Fibroblast of skin of right quadriceps (primary cell): ENCODE results near the gene NR6A1.
A peak's percentile ranks its signal among the peaks of the same experiment; 100 is the strongest.

Experiments used
- DNase-seq: peaks from one replicate; pipeline ENCODE4 v3.0.0-alpha.2; 2013

The NR6A1 gene

DNA sequence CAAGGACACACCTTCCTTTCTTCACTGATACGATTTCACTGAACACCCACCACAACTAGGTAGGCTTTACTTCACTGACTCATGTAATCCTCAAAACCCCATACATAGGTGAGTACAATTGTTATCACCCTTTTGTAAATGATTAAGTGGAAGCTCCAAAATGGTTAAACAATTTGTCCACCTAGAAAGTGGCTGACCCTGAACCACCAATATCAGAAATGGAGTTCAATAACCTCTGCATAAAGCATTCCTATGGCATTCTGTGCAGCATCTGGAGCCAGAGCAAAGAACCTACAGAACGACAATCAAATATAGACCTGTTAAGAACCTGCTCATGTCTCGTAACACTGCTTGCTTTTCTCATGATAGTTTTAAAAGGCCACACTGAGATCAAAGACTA lies 213.2 kb downstream of the NR6A1 start:
- no peak for DNase-seq

GRCh38 chr9:124555043-124555442 lies 216.1 kb downstream of the NR6A1 start:
- DNase-seq = no peak

DNA sequence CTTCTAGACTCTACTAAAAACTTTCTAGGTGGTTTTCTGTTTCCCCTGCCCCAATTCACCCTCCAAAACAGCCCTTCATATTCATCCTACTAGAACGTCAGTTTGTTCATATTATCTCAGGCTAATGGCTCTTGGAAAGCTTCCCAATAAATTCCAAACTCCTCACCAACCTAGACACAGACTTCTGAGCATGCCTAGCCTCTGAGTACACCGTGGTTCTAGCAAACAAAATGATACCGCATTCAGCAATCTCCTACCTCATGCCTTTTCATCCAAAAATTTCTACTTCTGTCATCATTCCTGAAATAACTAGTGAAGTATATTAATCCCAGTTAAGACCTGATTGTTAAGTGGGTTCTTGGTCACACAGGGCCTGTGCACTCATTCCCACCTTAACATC lies 217.4 kb downstream of the NR6A1 start:
- DNase-seq = peak; percentile 90

GRCh38 chr9:124552273-124552605 lies 218.9 kb downstream of the NR6A1 start:
- DNase-seq = no peak

- peak; percentile 72 for DNase-seq
Measured at GRCh38 chr9:124551472-124552272, 219.4 kb downstream of the NR6A1 start.

- DNase-seq = no peak
Measured at GRCh38 chr9:124550072-124550471, 221.0 kb downstream of the NR6A1 start.

GRCh38 chr9:124549016-124549415 lies 222.1 kb downstream of the NR6A1 start:
- DNase-seq = peak; percentile 2

- no peak for DNase-seq
Measured at GRCh38 chr9:124544535-124544934, 226.6 kb downstream of the NR6A1 start.

- DNase-seq = no peak
Measured at GRCh38 chr9:124541824-124542223, 229.3 kb downstream of the NR6A1 start.

- DNase-seq = no peak
Measured at GRCh38 chr9:124537926-124538325, 233.2 kb downstream of the NR6A1 start.

DNA sequence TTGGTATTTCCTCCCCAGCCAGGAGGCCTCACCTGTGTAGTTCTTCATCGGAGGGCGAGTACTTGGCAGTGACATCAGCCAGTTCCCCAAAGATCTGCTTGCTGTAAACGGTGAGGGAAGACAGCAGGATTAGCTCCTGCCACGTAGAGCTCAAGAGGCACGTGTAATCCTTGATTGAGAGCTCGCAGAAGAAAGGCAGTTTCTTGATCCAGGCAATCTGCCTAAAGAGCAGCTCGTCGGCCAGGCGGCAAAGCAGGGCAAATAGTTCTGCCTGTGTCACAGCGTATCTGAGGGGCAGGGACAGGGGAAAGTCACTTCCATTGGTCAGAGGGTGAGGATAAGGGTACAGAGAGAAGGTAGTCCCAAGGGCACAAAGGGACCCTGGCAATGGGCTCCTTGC lies 235.3 kb downstream of the NR6A1 start:
- no peak for DNase-seq

DNA sequence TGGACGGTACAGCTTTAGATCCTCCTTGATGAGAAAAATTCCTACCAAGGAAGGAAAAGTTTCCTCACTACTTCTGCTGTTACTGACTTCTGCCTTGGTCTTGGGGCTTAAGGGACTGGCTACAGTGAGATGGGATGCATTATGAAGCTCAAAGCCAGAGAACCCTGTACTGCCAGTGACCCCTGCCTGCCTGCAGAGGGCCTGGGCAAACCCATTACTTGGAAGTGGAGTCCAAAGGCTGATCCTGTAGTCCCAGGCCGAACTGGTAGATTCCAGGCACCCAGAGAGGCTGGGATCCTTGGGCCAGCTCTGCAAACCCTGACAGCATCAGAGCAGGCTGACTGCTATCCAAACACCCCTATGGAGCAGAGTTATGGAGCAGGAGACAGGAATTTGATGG lies 238.2 kb downstream of the NR6A1 start:
- DNase-seq = no peak

- DNase-seq = no peak
Measured at GRCh38 chr9:124531115-124531514, 240.0 kb downstream of the NR6A1 start.

GRCh38 chr9:124530246-124530645 lies 240.9 kb downstream of the NR6A1 start:
- no peak for DNase-seq

- DNase-seq = no peak
Measured at GRCh38 chr9:124527781-124528180, 243.3 kb downstream of the NR6A1 start.

DNA sequence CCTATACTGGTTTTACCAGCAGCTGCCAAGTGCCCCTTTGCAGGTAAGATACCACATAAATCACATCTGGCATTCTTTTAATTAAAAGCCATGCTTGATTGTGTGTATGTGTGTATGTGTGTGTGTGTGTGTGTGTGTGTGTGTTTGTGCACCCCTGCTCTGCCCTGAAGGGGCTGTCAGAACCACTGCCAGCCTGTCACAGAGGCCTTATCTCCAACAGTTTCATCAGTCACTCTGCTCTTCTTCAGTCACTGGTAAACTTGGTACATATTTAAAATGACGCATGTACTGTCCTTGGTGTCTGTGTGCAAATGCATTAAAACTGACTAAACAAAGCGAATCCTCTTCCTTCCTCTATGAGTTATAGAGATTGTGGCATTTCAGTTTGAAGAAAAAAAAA lies 244.9 kb downstream of the NR6A1 start:
- DNase-seq = no peak

GRCh38 chr9:124522121-124523098 lies 248.7 kb downstream of the NR6A1 start:
- DNase-seq = no peak

GRCh38 chr9:124521142-124521541 lies 250.0 kb downstream of the NR6A1 start:
- no peak for DNase-seq

- no peak for DNase-seq
Measured at GRCh38 chr9:124520206-124520596, 250.9 kb downstream of the NR6A1 start.

GRCh38 chr9:124518116-124518515 lies 253.0 kb downstream of the NR6A1 start:
- DNase-seq = no peak

DNA sequence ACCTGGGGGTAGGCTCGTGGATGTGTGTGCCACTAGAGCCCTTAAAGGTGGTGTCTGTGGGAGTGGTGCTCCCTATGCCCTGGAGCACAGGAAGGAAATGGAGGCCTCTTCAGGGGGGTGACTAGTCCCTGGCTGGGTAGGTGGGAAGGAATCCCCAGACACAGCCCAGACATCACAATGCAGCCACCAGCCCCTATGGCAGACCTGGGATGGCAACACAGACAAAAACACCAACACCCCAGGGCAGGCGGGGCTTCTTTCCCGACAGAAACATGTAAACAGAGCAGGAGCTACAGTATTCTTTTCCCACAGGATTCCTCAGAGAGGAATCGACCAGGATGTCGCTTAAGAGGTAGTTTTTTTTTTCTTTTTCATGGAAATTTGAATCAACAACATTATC lies 253.5 kb downstream of the NR6A1 start:
- DNase-seq = no peak

DNA sequence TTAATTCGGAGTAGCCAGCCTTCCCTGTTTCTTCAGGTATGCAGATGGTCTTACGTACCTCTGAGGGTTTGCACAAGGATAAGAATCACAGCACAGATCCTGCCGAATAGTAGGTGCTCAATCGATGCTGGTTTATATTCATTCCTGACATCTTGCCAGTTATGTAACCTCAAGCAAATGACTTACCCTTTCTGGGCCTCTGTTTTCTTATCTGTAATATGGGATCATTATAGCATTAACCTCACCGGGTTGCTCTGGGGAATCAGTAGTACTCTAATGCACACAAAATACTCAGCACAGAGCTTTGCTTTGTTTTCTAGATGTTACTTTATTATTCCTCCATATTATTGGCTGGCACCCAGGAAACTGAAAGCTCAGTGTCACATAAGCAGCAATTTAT lies 256.2 kb downstream of the NR6A1 start:
- no peak for DNase-seq

- DNase-seq = no peak
Measured at GRCh38 chr9:124514125-124514524, 257.0 kb downstream of the NR6A1 start.

DNA sequence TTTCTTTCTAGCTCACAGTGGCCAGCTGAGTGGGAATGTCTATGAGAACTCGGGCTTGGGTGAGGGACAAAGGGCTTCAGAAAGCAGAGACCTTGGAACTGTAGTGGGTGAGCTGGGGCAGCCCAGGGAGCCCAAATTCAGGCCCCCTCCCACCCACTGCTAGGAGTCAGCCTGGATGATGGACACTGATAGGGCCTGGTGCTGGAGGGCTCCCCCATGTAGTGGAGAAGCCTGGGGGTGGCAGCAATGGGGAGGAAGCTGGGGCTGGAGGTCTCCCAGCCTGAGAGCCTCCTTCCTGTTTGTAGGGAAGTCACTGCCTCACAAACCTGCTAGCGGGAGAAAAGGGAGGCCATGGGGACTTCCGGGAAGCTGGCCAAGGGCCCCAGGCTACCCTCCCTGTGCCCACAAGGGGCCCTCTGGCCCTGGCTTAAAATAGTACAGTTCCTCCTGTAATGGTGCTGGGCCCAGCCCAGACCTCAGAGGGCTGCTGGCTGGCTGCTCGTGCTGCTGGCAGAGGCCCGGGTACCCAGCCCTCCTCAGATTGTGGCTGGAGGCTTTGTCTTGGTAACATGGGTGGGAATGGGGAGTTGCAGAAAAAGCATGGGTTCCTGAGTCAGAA lies 257.6 kb downstream of the NR6A1 start:
- DNase-seq = no peak
